ENCODE measurements around the gene BTBD19. TPM values are rescaled to one million over a fixed set of nuclear protein-coding genes. Genes with fewer than 3 reads are reported as not detected.

BTBD19 gene
- total and polyA plus RNA-seq, 9 of the 15 experiments (the other 6 are each of a cell fraction or from before 2014, with no cell fraction given), result 0.22 to 2.0 (median 0.95) TPM

DNA sequence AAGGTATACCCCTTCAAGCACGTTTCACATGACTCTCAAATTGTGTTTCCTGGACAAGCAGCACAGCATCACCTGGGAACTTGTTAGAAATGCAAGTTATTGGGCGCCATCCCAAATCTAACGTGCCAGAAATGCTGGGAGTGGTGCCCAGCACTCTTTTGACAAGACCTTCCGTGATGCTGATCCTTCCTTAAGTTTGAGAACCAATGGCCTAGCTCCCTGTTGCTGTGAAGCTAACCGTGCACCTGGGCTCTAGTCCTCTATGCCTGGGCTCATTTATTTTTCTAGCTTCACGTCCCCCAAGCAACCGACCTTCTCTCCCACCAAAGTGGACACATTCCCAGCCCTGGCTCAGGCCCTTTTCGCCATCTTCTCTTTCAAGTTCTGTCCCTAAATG, 24.6 kb upstream of the BTBD19 start:
- Histone ChIP-seq H3K27ac (ENCODE audit: extremely low read depth, low read depth, low read length) (no peak overlapping the region), H3K9me1 (ENCODE audit: control insufficient read depth, insufficient read depth, low read length) (peaks cover 2% of the 10 kb centered on the region), H3K9ac (ENCODE audit: insufficient read depth in 1 of 2, low read depth in 2 of 2, low read length in 2 of 2) (no peak overlapping the region), H3K79me2 (ENCODE audit: control insufficient read depth, insufficient read depth, low read length) (peaks cover 6% of the 10 kb centered on the region), H3K4me3 (no peak overlapping the region), H3K36me3 (ENCODE audit: control insufficient read depth, insufficient read depth, low read length) (peaks cover 30% of the 10 kb centered on the region), H2AFZ (ENCODE audit: low read depth, low read length) (no peak overlapping the region), H3K9me3 (replicated peaks; ENCODE audit: control insufficient read depth, insufficient read depth, low read depth, low read length) (no peaks in the 10 kb centered on the region), H3K27me3 (ENCODE audit: control insufficient read depth in 2 of 2, insufficient read depth in 2 of 2, low read length in 2 of 2) (no peaks in the 10 kb centered on the region), H4K20me1 (replicated peaks; ENCODE audit: control insufficient read depth, insufficient read depth, low read length) (peaks cover 2% of the 10 kb centered on the region), H3K4me2 (ENCODE audit: insufficient read depth, low read length) (no peak overlapping the region), H3K4me1 (replicated peaks in 1 of 2; ENCODE audit: control insufficient read depth in 2 of 2, insufficient read depth in 2 of 2, low read length in 2 of 2) (peaks cover 0 to 17% of the 10 kb centered on the region in 2 experiments; a peak in 4 of 5 replicates)
- FAIRE-seq (no peak), ATAC-seq (no peak), DNase-seq (ENCODE audit: extremely low read depth in 1 of 4, low spot score in 3 of 4) (no peak)
- in situ Hi-C loops (cut with MboI), result no loop called here
- no peak for TF ChIP-seq MYBL2 (IDR thresholded peaks at IDR 0.05; ENCODE audit: low read depth)
- TF ChIP-seq MYBL2 (CRISPR knock-in tag; IDR thresholded peaks at IDR 0.05; ENCODE audit: borderline replicate concordance), result no peak
- no peak for TF ChIP-seq POLR2H (tag; IDR thresholded peaks at IDR 0.05; ENCODE audit: low read depth)
- no peak for TF ChIP-seq TEAD1 (CRISPR knock-in tag; IDR thresholded peaks at IDR 0.05)
- TF ChIP-seq, protein P1, sequence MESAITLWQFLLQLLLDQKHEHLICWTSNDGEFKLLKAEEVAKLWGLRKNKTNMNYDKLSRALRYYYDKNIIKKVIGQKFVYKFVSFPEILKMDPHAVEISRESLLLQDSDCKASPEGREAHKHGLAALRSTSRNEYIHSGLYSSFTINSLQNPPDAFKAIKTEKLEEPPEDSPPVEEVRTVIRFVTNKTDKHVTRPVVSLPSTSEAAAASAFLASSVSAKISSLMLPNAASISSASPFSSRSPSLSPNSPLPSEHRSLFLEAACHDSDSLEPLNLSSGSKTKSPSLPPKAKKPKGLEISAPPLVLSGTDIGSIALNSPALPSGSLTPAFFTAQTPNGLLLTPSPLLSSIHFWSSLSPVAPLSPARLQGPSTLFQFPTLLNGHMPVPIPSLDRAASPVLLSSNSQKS (CRISPR knock-in tag; IDR thresholded peaks at IDR 0.05), result no peak
- no peak for TF ChIP-seq SAFB2 (IDR thresholded peaks at IDR 0.05; ENCODE audit: borderline replicate concordance, low read depth, low read length, severe bottlenecking)
- TF ChIP-seq TBP (optimal IDR thresholded peaks at IDR 0.05; ENCODE audit: low read depth, low read length), result no peak
- TF ChIP-seq, protein P2, sequence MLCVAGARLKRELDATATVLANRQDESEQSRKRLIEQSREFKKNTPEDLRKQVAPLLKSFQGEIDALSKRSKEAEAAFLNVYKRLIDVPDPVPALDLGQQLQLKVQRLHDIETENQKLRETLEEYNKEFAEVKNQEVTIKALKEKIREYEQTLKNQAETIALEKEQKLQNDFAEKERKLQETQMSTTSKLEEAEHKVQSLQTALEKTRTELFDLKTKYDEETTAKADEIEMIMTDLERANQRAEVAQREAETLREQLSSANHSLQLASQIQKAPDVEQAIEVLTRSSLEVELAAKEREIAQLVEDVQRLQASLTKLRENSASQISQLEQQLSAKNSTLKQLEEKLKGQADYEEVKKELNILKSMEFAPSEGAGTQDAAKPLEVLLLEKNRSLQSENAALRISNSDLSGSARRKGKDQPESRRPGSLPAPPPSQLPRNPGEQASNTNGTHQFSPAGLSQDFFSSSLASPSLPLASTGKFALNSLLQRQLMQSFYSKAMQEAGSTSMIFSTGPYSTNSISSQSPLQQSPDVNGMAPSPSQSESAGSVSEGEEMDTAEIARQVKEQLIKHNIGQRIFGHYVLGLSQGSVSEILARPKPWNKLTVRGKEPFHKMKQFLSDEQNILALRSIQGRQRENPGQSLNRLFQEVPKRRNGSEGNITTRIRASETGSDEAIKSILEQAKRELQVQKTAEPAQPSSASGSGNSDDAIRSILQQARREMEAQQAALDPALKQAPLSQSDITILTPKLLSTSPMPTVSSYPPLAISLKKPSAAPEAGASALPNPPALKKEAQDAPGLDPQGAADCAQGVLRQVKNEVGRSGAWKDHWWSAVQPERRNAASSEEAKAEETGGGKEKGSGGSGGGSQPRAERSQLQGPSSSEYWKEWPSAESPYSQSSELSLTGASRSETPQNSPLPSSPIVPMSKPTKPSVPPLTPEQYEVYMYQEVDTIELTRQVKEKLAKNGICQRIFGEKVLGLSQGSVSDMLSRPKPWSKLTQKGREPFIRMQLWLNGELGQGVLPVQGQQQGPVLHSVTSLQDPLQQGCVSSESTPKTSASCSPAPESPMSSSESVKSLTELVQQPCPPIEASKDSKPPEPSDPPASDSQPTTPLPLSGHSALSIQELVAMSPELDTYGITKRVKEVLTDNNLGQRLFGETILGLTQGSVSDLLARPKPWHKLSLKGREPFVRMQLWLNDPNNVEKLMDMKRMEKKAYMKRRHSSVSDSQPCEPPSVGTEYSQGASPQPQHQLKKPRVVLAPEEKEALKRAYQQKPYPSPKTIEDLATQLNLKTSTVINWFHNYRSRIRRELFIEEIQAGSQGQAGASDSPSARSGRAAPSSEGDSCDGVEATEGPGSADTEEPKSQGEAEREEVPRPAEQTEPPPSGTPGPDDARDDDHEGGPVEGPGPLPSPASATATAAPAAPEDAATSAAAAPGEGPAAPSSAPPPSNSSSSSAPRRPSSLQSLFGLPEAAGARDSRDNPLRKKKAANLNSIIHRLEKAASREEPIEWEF (CRISPR knock-in tag; IDR thresholded peaks at IDR 0.05), result no peak
- no peak for TF ChIP-seq NFE2 (IDR thresholded peaks at IDR 0.05; ENCODE audit: low read depth)
- no peak for TF ChIP-seq SP1 (CRISPR knock-in tag; IDR thresholded peaks at IDR 0.05)
- TF ChIP-seq DMBX1 (CRISPR knock-in tag; IDR thresholded peaks at IDR 0.05; ENCODE audit: borderline replicate concordance), result no peak
- TF ChIP-seq PRPF4 (IDR thresholded peaks at IDR 0.05; ENCODE audit: insufficient read depth, low read depth, low read length, poor library complexity, severe bottlenecking), result no peak
- TF ChIP-seq RBM15 (IDR thresholded peaks at IDR 0.05; ENCODE audit: insufficient read depth, low read length), result no peak
- no peak for TF ChIP-seq ZNF140 (CRISPR knock-in tag; IDR thresholded peaks at IDR 0.05)
- TF ChIP-seq FOXA3 (CRISPR knock-in tag; conservative IDR thresholded peaks at IDR 0.05 in 1 of 2, IDR thresholded peaks at IDR 0.05 in 1 of 2), result no peak
- TF ChIP-seq ZNF695 (CRISPR knock-in tag; IDR thresholded peaks at IDR 0.05), result no peak
- TF ChIP-seq SRSF7 (optimal IDR thresholded peaks at IDR 0.05; ENCODE audit: low read depth, low read length), result no peak
- WGBS (ENCODE audit: insufficient coverage, low coverage, missing lambda C conversion rate), result 59% methylated on average over 8 of the region's 8 CpGs
- intact Hi-C loops (cut with micrococcal nuclease), result no loop called here
- ChIA-PET POLR2A (interaction anchor here (0.6 to 12.0 kb wide), 7 partner anchors 5 to 62 kb away, joined by 3 to 253 read pairs (median 7); partner anchors contain the start of genes BEST4, BTBD19, PLK3 and RPS8), CTCF (ENCODE audit: low intra/inter-chr PET ratio) (no interaction called here)
- no TSS peak for BruUV-seq (replicated peaks)

All from K562 (cell line).